HepG2 (cell line): Measurements from ENCODE around the gene COX7A2L. TPM values are rescaled to one million over a fixed set of nuclear protein-coding genes. Genes with fewer than 3 reads are reported as not detected.

ENCODE experiments used
- HDAC1 ChIP-seq: sonication (generic); formaldehyde crosslinking; IDR thresholded peaks from 2 replicates; pipeline ENCODE4 v1.5.1; 2020; ENCODE audit warnings: mild to moderate bottlenecking, missing genetic modification reagents
- JUNB ChIP-seq: sonication (generic); formaldehyde crosslinking; IDR thresholded peaks from 2 replicates; pipeline ENCODE4 v1.8.0; 2022; ENCODE audit warnings: missing genetic modification reagents, mild to moderate bottlenecking, borderline replicate concordance
- MAFK ChIP-seq, 2 experiments: IDR thresholded peaks in 1 of 2; conservative IDR thresholded peaks in 1 of 2; 2 replicates each; pipeline ENCODE4 v1.6.1; 2011; ENCODE audit warnings: improper control_type of control experiment in 2 of 2, low read length in 2 of 2
- NFKBIZ ChIP-seq: IDR thresholded peaks from 2 replicates; pipeline ENCODE4 v1.6.1; 2018; ENCODE audit warnings: missing genetic modification reagents, missing compliant biosample characterization
- PLRG1 ChIP-seq: fragments of 450-650 bp; conservative IDR thresholded peaks from 2 replicates; pipeline ENCODE4 v1.6.1; 2016
- POLR2AphosphoS5 ChIP-seq: IDR thresholded peaks from 2 replicates; pipeline ENCODE4 v1.6.1; 2012; ENCODE audit warnings: low read depth, low read length
- RFX5 ChIP-seq: IDR thresholded peaks from 2 replicates; pipeline ENCODE4 v1.6.1; 2011; ENCODE audit warnings: low read depth, low read length, improper control_type of control experiment
- SAP130 ChIP-seq: IDR thresholded peaks from 2 replicates; pipeline ENCODE4 v1.6.1; 2016; ENCODE audit warnings: low read depth
- SIN3B ChIP-seq: fragments of 150-350 bp; IDR thresholded peaks from 2 replicates; pipeline ENCODE4 v1.6.1; 2014; ENCODE audit warnings: low read length
- SP1 ChIP-seq, 2 experiments: fragments of 450-650 bp in 1 of 2; sonication (generic) in 1 of 2; formaldehyde crosslinking in 1 of 2; IDR thresholded peaks; 2 replicates each; pipeline versions ENCODE4 v1.4.0 to v1.6.1; 2016 to 2020; ENCODE audit warnings: missing genetic modification reagents in 1 of 2
- SRSF1 ChIP-seq: fragments of 200-400 bp; formaldehyde crosslinking; optimal IDR thresholded peaks from 2 replicates; pipeline ENCODE3; 2017; ENCODE audit warnings: mild to moderate bottlenecking, low read depth, low read length, moderate library complexity
- TOE1 ChIP-seq: sonication (generic); formaldehyde crosslinking; IDR thresholded peaks from 2 replicates; pipeline ENCODE4 v1.4.0; 2020; ENCODE audit warnings: mild to moderate bottlenecking, missing genetic modification reagents
- ZNF17 ChIP-seq: sonication (generic); formaldehyde crosslinking; IDR thresholded peaks from 2 replicates; pipeline ENCODE4 v1.5.0; 2020; ENCODE audit warnings: mild to moderate bottlenecking, missing genetic modification reagents
- ZNF878 ChIP-seq: sonication (generic); formaldehyde crosslinking; IDR thresholded peaks from 2 replicates; pipeline ENCODE4 v1.8.1; 2023; ENCODE audit warnings: mild to moderate bottlenecking, missing genetic modification reagents, moderate library complexity
- polyA plus RNA-seq, 8 experiments: library from polyadenylated mRNA; depleted of rRNA in 3 of 8; stranded (reverse) in 7 of 8; unstranded in 1 of 8; fragments of >200 nt; fragmentation: Illumina TruSeq in 4 of 8; extraction: Trizol in 4 of 8; gene quantifications; 2 replicates each; pipeline versions ENCODE4 v1.2.1 to v1.2.3, GENCODE V29; 2011 to 2016; ENCODE audit warnings: low read depth in 4 of 8, missing spikeins in 1 of 8, mixed read lengths in 1 of 8; ENCODE audit not compliant: insufficient read depth in 1 of 8
- total RNA-seq, 5 experiments: library from RNA; depleted of rRNA; stranded (reverse); fragments of >200 nt; fragmentation: Illumina TruSeq; extraction: Trizol; gene quantifications; 2 replicates each; pipeline ENCODE4 v1.2.3, GENCODE V29; 2016; ENCODE audit warnings: low read depth in 1 of 5
- TF ChIP-seq, protein P1 (sequence below): sonication (generic); formaldehyde crosslinking; IDR thresholded peaks from 2 replicates; pipeline ENCODE4 v1.4.0; 2020; ENCODE audit warnings: missing genetic modification reagents
- TF ChIP-seq, protein P2 (sequence below): sonication (generic); formaldehyde crosslinking; IDR thresholded peaks from 2 replicates; pipeline ENCODE4 v1.4.0; 2020; ENCODE audit warnings: missing genetic modification reagents
- TF ChIP-seq, protein P3 (sequence below): sonication (generic); formaldehyde crosslinking; IDR thresholded peaks from 2 replicates; pipeline ENCODE4 v1.9.0; 2021; ENCODE audit warnings: missing genetic modification reagents, borderline replicate concordance
- TF ChIP-seq, protein P4 (sequence below): sonication (generic); formaldehyde crosslinking; conservative IDR thresholded peaks from 2 replicates; pipeline ENCODE4 v1.4.0; 2020; ENCODE audit warnings: missing genetic modification reagents
- TF ChIP-seq, protein P5 (sequence below): sonication (generic); formaldehyde crosslinking; IDR thresholded peaks from 2 replicates; pipeline ENCODE4 v1.4.0; 2020; ENCODE audit warnings: missing genetic modification reagents, borderline replicate concordance
- TF ChIP-seq, protein P6 (sequence below): fragments of 450-650 bp; IDR thresholded peaks from 2 replicates; pipeline ENCODE4 v1.6.1; 2017

Gene COX7A2L
- total and polyA plus RNA-seq, 2 of the 13 experiments (the other 11 are each of a cell fraction or from before 2014, with no cell fraction given): 155 to 201 TPM

DNA sequence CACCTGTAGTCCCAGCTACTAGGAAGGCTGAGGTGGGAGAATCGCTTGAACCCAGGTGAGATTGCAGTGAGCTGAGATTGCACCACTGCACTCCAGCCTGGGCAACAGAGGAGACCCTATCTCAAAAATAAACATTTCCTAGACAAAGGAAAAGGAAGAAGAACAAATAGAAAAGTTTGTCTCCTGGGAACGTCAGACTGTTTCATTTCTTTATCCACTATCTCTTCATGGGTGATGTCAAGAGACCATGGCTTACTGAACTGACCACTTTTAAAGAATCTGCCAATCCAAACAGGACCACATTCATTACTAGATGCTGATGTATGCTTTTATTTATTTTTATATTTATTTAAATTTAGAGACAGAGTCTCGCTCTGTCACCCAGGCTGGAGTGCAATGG, 26.8 kb downstream of the COX7A2L start (continued):
- TF ChIP-seq, protein P1, sequence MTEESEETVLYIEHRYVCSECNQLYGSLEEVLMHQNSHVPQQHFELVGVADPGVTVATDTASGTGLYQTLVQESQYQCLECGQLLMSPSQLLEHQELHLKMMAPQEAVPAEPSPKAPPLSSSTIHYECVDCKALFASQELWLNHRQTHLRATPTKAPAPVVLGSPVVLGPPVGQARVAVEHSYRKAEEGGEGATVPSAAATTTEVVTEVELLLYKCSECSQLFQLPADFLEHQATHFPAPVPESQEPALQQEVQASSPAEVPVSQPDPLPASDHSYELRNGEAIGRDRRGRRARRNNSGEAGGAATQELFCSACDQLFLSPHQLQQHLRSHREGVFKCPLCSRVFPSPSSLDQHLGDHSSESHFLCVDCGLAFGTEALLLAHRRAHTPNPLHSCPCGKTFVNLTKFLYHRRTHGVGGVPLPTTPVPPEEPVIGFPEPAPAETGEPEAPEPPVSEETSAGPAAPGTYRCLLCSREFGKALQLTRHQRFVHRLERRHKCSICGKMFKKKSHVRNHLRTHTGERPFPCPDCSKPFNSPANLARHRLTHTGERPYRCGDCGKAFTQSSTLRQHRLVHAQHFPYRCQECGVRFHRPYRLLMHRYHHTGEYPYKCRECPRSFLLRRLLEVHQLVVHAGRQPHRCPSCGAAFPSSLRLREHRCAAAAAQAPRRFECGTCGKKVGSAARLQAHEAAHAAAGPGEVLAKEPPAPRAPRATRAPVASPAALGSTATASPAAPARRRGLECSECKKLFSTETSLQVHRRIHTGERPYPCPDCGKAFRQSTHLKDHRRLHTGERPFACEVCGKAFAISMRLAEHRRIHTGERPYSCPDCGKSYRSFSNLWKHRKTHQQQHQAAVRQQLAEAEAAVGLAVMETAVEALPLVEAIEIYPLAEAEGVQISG (CRISPR knock-in tag): 0 out of 2 replicates have a peak, but pooled peaks have one; percentile 34
- TF ChIP-seq, protein P2, sequence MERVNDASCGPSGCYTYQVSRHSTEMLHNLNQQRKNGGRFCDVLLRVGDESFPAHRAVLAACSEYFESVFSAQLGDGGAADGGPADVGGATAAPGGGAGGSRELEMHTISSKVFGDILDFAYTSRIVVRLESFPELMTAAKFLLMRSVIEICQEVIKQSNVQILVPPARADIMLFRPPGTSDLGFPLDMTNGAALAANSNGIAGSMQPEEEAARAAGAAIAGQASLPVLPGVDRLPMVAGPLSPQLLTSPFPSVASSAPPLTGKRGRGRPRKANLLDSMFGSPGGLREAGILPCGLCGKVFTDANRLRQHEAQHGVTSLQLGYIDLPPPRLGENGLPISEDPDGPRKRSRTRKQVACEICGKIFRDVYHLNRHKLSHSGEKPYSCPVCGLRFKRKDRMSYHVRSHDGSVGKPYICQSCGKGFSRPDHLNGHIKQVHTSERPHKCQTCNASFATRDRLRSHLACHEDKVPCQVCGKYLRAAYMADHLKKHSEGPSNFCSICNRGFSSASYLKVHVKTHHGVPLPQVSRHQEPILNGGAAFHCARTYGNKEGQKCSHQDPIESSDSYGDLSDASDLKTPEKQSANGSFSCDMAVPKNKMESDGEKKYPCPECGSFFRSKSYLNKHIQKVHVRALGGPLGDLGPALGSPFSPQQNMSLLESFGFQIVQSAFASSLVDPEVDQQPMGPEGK: no peak
- TF ChIP-seq, protein P3, sequence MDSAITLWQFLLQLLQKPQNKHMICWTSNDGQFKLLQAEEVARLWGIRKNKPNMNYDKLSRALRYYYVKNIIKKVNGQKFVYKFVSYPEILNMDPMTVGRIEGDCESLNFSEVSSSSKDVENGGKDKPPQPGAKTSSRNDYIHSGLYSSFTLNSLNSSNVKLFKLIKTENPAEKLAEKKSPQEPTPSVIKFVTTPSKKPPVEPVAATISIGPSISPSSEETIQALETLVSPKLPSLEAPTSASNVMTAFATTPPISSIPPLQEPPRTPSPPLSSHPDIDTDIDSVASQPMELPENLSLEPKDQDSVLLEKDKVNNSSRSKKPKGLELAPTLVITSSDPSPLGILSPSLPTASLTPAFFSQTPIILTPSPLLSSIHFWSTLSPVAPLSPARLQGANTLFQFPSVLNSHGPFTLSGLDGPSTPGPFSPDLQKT (CRISPR knock-in tag): no peak
- TF ChIP-seq POLR2AphosphoS5 (no peak; the same call in 1 of the 2 replicates), ZNF17 (CRISPR knock-in tag) (no peak), ZNF878 (CRISPR knock-in tag) (0 out of 2 replicates have a peak, but pooled peaks have one; percentile 12), TOE1 (CRISPR knock-in tag) (no peak), SP1 (IDR thresholded peaks at IDR 0.05) (no peak), SP1 (CRISPR knock-in tag; IDR thresholded peaks at IDR 0.05) (no peak), PLRG1 (no peak), SRSF1 (no peak), JUNB (CRISPR knock-in tag) (no peak), HDAC1 (CRISPR knock-in tag) (no peak), SIN3B (no peak), SAP130 (CRISPR knock-in tag) (no peak), NFKBIZ (CRISPR knock-in tag) (no peak), RFX5 (no peak), MAFK (conservative IDR thresholded peaks at IDR 0.05 in 1 of 2, IDR thresholded peaks at IDR 0.05 in 1 of 2; ENCODE audit: low read length in 2 of 2) (peak in 1 of 2 experiments; percentile 17; a peak in 1 of 4 replicates)
- TF ChIP-seq, protein P4, sequence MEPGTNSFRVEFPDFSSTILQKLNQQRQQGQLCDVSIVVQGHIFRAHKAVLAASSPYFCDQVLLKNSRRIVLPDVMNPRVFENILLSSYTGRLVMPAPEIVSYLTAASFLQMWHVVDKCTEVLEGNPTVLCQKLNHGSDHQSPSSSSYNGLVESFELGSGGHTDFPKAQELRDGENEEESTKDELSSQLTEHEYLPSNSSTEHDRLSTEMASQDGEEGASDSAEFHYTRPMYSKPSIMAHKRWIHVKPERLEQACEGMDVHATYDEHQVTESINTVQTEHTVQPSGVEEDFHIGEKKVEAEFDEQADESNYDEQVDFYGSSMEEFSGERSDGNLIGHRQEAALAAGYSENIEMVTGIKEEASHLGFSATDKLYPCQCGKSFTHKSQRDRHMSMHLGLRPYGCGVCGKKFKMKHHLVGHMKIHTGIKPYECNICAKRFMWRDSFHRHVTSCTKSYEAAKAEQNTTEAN (CRISPR knock-in tag): 0 out of 2 replicates have a peak, but pooled peaks have one; percentile 14
- TF ChIP-seq, protein P5, sequence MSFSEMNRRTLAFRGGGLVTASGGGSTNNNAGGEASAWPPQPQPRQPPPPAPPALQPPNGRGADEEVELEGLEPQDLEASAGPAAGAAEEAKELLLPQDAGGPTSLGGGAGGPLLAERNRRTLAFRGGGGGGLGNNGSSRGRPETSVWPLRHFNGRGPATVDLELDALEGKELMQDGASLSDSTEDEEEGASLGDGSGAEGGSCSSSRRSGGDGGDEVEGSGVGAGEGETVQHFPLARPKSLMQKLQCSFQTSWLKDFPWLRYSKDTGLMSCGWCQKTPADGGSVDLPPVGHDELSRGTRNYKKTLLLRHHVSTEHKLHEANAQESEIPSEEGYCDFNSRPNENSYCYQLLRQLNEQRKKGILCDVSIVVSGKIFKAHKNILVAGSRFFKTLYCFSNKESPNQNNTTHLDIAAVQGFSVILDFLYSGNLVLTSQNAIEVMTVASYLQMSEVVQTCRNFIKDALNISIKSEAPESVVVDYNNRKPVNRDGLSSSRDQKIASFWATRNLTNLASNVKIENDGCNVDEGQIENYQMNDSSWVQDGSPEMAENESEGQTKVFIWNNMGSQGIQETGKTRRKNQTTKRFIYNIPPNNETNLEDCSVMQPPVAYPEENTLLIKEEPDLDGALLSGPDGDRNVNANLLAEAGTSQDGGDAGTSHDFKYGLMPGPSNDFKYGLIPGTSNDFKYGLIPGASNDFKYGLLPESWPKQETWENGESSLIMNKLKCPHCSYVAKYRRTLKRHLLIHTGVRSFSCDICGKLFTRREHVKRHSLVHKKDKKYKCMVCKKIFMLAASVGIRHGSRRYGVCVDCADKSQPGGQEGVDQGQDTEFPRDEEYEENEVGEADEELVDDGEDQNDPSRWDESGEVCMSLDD (CRISPR knock-in tag): no peak
- TF ChIP-seq, protein P6, sequence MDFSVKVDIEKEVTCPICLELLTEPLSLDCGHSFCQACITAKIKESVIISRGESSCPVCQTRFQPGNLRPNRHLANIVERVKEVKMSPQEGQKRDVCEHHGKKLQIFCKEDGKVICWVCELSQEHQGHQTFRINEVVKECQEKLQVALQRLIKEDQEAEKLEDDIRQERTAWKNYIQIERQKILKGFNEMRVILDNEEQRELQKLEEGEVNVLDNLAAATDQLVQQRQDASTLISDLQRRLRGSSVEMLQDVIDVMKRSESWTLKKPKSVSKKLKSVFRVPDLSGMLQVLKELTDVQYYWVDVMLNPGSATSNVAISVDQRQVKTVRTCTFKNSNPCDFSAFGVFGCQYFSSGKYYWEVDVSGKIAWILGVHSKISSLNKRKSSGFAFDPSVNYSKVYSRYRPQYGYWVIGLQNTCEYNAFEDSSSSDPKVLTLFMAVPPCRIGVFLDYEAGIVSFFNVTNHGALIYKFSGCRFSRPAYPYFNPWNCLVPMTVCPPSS: no peak
